ENCODE measurements around the gene TNFSF13. TPM values are rescaled to one million over a fixed set of nuclear protein-coding genes. Genes with fewer than 3 reads are reported as not detected.

The TNFSF13 gene
- total RNA-seq, 1 donor = 1.1 TPM

DNA sequence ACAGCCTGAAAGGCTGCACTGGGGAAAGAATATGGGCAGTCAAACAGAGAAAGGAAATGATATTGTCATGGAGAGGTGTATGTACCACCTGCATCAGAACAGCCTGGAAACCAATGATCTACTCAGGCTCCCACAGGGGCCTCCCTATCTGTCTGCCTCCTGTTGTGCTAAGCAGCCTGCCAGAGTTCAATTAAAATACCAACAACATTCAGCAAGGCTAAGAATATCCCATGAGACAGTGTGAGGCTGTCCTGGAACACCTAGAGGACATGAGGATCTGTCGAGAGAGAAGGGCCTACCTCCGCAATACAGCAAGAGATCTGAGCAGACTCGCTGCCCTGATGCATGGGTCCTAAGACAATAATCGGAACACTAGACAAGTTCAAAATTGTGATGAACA lies 47.7 kb downstream of the TNFSF13 start:
- no peak overlapping the region for H3K27ac ChIP-seq (ENCODE audit: low read depth, low read length)
- H3K4me1 ChIP-seq (ENCODE audit: insufficient read depth, low read length) = no peaks in the 10 kb centered on the region
- peaks cover 61% of the 10 kb centered on the region for H3K79me2 ChIP-seq (ENCODE audit: insufficient read depth, low read length)
- H3K36me3 ChIP-seq (ENCODE audit: insufficient read depth, low read length) = peaks cover 52% of the 10 kb centered on the region
- H3K9me3 ChIP-seq (ENCODE audit: low read depth, low read length) = no peaks in the 10 kb centered on the region
- TF ChIP-seq, protein P1, sequence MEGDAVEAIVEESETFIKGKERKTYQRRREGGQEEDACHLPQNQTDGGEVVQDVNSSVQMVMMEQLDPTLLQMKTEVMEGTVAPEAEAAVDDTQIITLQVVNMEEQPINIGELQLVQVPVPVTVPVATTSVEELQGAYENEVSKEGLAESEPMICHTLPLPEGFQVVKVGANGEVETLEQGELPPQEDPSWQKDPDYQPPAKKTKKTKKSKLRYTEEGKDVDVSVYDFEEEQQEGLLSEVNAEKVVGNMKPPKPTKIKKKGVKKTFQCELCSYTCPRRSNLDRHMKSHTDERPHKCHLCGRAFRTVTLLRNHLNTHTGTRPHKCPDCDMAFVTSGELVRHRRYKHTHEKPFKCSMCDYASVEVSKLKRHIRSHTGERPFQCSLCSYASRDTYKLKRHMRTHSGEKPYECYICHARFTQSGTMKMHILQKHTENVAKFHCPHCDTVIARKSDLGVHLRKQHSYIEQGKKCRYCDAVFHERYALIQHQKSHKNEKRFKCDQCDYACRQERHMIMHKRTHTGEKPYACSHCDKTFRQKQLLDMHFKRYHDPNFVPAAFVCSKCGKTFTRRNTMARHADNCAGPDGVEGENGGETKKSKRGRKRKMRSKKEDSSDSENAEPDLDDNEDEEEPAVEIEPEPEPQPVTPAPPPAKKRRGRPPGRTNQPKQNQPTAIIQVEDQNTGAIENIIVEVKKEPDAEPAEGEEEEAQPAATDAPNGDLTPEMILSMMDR (IDR thresholded peaks at IDR 0.05; ENCODE audit: extremely low read depth, low read depth, low read length) = no peak
- no peak overlapping the region for H3K4me3 ChIP-seq (ENCODE audit: insufficient read depth, low read length)
- no peak overlapping the region for H3K4me2 ChIP-seq (ENCODE audit: insufficient read depth, low read length)
- H4K20me1 ChIP-seq (ENCODE audit: insufficient read depth, low read length) = peaks cover 33% of the 10 kb centered on the region
- no peaks in the 10 kb centered on the region for H3K27me3 ChIP-seq (ENCODE audit: insufficient read depth, low read length)
- DNase-seq (ENCODE audit: insufficient read length, low spot score, missing footprints) = no peak
- no peak overlapping the region for H2AFZ ChIP-seq (ENCODE audit: low read length)

DNA sequence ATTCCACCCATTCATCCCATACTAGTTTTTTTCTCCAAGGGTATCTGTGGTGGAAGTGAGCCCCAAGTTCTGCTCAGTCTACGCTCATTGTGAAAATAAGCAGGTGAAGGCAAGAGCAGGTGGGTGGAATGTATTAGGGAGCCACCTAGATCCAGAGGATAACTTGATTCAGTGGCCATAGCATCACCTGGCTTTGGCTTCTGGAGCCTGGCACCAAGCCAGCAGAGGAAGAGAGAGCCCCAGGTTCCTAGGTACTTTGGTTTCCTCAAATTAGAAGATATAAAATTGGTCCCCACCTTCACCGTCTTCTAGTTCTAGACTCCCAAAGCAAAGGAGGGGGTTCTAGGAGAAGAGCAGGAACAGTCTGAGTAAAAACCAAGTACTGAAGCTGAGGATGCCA lies 52.1 kb downstream of the TNFSF13 start:
- Histone ChIP-seq H3K36me3 (ENCODE audit: insufficient read depth, low read length) (peaks cover 25% of the 10 kb centered on the region), H3K4me1 (ENCODE audit: insufficient read depth, low read length) (peaks cover 23% of the 10 kb centered on the region), H3K4me3 (ENCODE audit: insufficient read depth, low read length) (no peak overlapping the region), H3K4me2 (ENCODE audit: insufficient read depth, low read length) (no peak overlapping the region), H3K9me3 (ENCODE audit: low read depth, low read length) (no peaks in the 10 kb centered on the region), H4K20me1 (ENCODE audit: insufficient read depth, low read length) (peaks cover 57% of the 10 kb centered on the region), H3K27ac (ENCODE audit: low read depth, low read length) (no peak overlapping the region), H3K79me2 (ENCODE audit: insufficient read depth, low read length) (peaks cover 83% of the 10 kb centered on the region), H3K27me3 (ENCODE audit: insufficient read depth, low read length) (no peaks in the 10 kb centered on the region), H2AFZ (ENCODE audit: low read length) (no peak overlapping the region)
- no peak for DNase-seq (ENCODE audit: insufficient read length, low spot score, missing footprints)
- TF ChIP-seq, protein P1 (IDR thresholded peaks at IDR 0.05; ENCODE audit: extremely low read depth, low read depth, low read length) = no peak

Small RNA genes within 50 kb of the gene (small RNA-seq; reads per million reads assigned to genes)
- not detected for gene CD68
- not detected for gene RF00019
- not detected for gene SNORA48
- gene SNORD10 = not detected

Other genes with a start within 250 kb of the TNFSF13 start
- gene GPS2, start 243.4 kb upstream of the TNFSF13 start, total RNA-seq = 46.9 and 48.1 TPM in 2 replicates
- gene NEURL4, start 229.4 kb upstream of the TNFSF13 start, total RNA-seq = 14.7 and 18.8 TPM in 2 replicates
- 0.59 TPM in 1 of 2 replicates, not detected in the other for gene ACAP1, start 222.2 kb upstream of the TNFSF13 start, total RNA-seq
- 11.5 and 11.9 TPM in 2 replicates for gene KCTD11, start 206.6 kb upstream of the TNFSF13 start, total RNA-seq
- not detected in 2 replicates for gene TMEM95, start 203.6 kb upstream of the TNFSF13 start, total RNA-seq
- gene TNK1, start 177.7 kb upstream of the TNFSF13 start, total RNA-seq = 0.36 TPM in 1 of 2 replicates, not detected in the other
- gene PLSCR3, start 164.2 kb upstream of the TNFSF13 start, total RNA-seq = 19.4 and 27.9 TPM in 2 replicates
- 59.4 and 84.6 TPM in 2 replicates for gene TMEM256, start 154.7 kb upstream of the TNFSF13 start, total RNA-seq
- gene NLGN2, start 150.9 kb upstream of the TNFSF13 start, total RNA-seq = 5.3 and 5.8 TPM in 2 replicates
- not detected in 2 replicates for gene SPEM1, start 138.4 kb upstream of the TNFSF13 start, total RNA-seq
- gene SPEM2, start 133.1 kb upstream of the TNFSF13 start, total RNA-seq = not detected in 2 replicates
- gene SPEM3, start 129.9 kb upstream of the TNFSF13 start, total RNA-seq = not detected in 2 replicates
- gene TMEM102, start 123.3 kb upstream of the TNFSF13 start, total RNA-seq = 1.2 and 1.8 TPM in 2 replicates
- 0.29 and 0.36 TPM in 2 replicates for gene FGF11, start 119.2 kb upstream of the TNFSF13 start, total RNA-seq
- 5.3 and 5.4 TPM in 2 replicates for gene CHRNB1, start 113.7 kb upstream of the TNFSF13 start, total RNA-seq
- 36.2 and 36.5 TPM in 2 replicates for gene ZBTB4, start 79.1 kb upstream of the TNFSF13 start, total RNA-seq
- gene SLC35G6, start 77.3 kb upstream of the TNFSF13 start, total RNA-seq = not detected in 2 replicates
- gene POLR2A, start 74.4 kb upstream of the TNFSF13 start, total RNA-seq = 95.9 and 101 TPM in 2 replicates
- 11.2 and 12.7 TPM in 2 replicates for gene TNFSF12, start 9.7 kb upstream of the TNFSF13 start, total RNA-seq
- gene SENP3, start 3.2 kb downstream of the TNFSF13 start, total RNA-seq = 54.2 and 68.0 TPM in 2 replicates
- gene CD68, start 20.9 kb downstream of the TNFSF13 start, total RNA-seq = 31.8 and 55.7 TPM in 2 replicates
- gene MPDU1, start 25.1 kb downstream of the TNFSF13 start, total RNA-seq = 60.1 and 64.1 TPM in 2 replicates
- 0.59 and 0.72 TPM in 2 replicates for gene SOX15, start 31.3 kb downstream of the TNFSF13 start, total RNA-seq
- gene FXR2, start 56.1 kb downstream of the TNFSF13 start, total RNA-seq = 41.8 and 42.7 TPM in 2 replicates
- gene SAT2, start 69.1 kb downstream of the TNFSF13 start, total RNA-seq = 41.3 and 52.5 TPM in 2 replicates
- 0.36 and 0.88 TPM in 2 replicates for gene SHBG, start 71.4 kb downstream of the TNFSF13 start, total RNA-seq
- gene ATP1B2, start 92.2 kb downstream of the TNFSF13 start, total RNA-seq = under 0.01 TPM in 1 of 2 replicates, not detected in the other
- 63.9 and 71.3 TPM in 2 replicates for gene TP53, start 128.7 kb downstream of the TNFSF13 start, total RNA-seq
- gene WRAP53, start 129.7 kb downstream of the TNFSF13 start, total RNA-seq = 3.5 and 4.3 TPM in 2 replicates
- gene EFNB3, start 146.5 kb downstream of the TNFSF13 start, total RNA-seq = 1.8 and 2.7 TPM in 2 replicates
- under 0.01 and 0.88 TPM in 2 replicates for gene DNAH2, start 159.0 kb downstream of the TNFSF13 start, total RNA-seq

All from osteoblast (primary cell).